Suprapubic skin (tissue), 4 donors: ENCODE results near the gene AGO1.

Experiments used
- CTCF ChIP-seq, 2 donors: fragments of 200-600 bp in 1 of 2; fragments of 450-650 bp in 1 of 2; sonication (generic) in 1 of 2; IDR thresholded peaks; one replicate each; pipeline ENCODE4 v1.5.1; 2016 to 2019; ENCODE audit warnings: antibody characterized with exemption in 2 of 2, mild to moderate bottlenecking in 1 of 2, moderate library complexity in 1 of 2
- EP300 ChIP-seq: sonication (generic); formaldehyde crosslinking; IDR thresholded peaks from one replicate; pipeline ENCODE4 v1.6.1; 2017; ENCODE audit warnings: antibody characterized with exemption
- POLR2A ChIP-seq, 2 donors: fragments of 450-650 bp; IDR thresholded peaks; one replicate each; pipeline ENCODE4 v1.6.1; 2017; ENCODE audit warnings: antibody characterized with exemption in 2 of 2, mild to moderate bottlenecking in 2 of 2, moderate library complexity in 2 of 2
- POLR2AphosphoS5 ChIP-seq, 3 donors: sonication (generic); formaldehyde crosslinking; IDR thresholded peaks; one replicate each; pipeline ENCODE4 v1.6.1; 2017; ENCODE audit warnings: antibody characterized with exemption in 3 of 3

- TF ChIP-seq CTCF (IDR thresholded peaks at IDR 0.05) = no peak
- TF ChIP-seq POLR2A (IDR thresholded peaks at IDR 0.05) = no peak
- TF ChIP-seq POLR2AphosphoS5 (IDR thresholded peaks at IDR 0.05) = no peak
- no peak for TF ChIP-seq EP300
Observed at GRCh38 chr1:35876988-35877387, 6.0 kb upstream of the AGO1 start.
